Midbrain (tissue), 1 donor: ENCODE measurements around the gene CDK19.
"Not testable (repeated sequence)": the region's sequence is repeated elsewhere in the genome, so short reads cannot be mapped to it uniquely, and the experiment has no call there.

ENCODE experiments used
- DNase-seq: peaks from one replicate; lab custom pipeline; 2025; lab: John Stamatoyannopoulos, UW

Gene CDK19

DNA sequence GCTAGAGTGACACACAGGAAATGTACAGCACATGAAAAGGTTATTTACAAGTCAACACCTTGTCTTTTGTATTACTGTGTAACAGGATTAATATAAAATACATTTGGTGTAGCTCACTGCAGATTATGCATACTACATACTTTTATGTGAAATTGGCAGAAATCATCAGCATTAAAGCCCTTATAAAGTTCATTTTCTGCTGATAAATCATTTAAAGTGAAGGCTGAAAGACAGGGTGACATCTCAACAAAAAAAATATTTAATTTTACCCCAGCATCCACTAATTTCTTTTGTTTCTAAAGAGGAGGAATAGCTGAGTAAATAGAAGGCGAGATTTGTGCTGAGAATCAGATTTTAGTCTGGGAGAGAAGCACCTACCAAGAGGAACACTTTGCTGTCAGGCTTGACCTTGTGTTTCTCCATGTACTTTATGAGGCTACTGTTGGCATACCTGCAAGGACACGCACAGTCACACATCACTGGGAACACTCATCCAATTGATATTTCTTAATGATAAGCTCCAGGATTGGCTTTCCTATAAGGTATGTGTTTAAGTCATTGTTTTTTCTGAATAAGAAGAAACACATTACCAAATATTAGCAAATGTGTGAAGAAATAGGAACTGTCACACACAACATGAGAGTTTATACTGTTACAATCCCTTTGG is 192.2 kb downstream of the CDK19 start:
- no peak for DNase-seq

DNA sequence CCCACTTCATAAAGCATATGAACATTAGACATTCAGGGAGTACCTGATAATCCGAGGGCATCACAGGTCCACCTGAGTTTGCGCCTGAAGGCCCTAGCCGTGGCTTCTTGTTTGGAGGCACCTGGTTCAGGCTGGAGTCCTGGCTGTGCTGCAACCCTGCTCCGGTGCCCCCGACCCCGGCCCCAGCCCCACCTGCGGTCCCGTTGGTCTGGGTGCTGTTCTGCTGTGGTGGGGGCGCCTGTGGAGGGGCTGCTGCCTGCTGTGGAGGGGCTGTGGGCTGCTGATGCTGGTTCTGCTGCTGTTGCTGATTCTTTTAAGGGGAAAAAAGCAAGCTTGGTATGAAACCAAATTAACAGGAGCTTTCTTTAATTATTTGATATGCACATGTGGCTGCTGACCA is 194.2 kb downstream of the CDK19 start:
- no peak for DNase-seq

DNA sequence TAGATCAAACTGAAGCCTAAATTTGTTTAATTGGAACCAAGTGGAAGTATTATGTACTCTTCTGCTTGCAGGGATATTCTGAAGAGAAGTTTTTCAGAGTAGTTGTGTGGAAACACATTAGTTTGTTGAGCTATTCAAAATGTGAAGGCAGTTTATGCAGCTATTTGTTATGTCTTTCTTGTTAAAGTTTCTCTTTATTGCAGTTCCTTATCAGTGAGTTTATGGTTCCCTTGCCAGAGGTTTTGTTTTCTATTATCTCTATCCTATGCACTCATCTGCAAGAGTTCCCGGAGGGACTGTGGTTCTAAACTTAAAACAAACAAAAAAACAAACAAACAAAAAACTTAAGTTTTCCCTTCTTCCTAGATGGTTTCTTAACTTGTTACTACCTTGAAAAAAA is 195.2 kb downstream of the CDK19 start:
- no peak for DNase-seq

DNA sequence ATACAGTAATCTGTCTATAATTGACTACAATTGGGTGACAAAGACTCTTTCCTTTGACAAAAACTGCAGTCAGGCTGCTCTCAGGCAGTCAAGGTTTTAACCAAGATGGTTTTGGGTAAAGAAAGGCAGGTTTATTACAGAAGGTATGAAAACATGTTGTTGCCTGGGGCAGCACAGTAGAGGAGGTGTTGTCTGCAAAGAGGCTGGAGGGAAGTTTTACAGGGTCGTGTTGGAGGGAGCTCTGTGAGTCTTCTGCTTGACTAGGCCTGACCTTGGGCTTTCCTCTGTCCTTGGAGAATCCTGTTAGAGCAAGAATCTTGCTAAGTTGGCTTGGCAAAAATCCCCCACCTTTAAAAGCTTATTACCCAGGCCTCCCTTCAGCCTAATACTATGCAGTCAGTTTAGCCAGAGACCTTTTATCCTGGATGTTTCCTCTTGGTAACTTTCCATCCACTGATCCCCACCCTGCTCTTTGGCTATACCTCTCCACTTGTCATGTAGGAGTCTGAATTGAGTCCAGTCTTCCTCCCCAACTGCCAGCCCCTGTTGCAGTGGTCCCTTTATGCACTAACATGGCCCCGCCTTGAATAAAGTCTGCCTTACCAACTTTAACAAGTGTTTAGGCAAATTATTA is 195.9 kb downstream of the CDK19 start:
- DNase-seq = no peak

DNA sequence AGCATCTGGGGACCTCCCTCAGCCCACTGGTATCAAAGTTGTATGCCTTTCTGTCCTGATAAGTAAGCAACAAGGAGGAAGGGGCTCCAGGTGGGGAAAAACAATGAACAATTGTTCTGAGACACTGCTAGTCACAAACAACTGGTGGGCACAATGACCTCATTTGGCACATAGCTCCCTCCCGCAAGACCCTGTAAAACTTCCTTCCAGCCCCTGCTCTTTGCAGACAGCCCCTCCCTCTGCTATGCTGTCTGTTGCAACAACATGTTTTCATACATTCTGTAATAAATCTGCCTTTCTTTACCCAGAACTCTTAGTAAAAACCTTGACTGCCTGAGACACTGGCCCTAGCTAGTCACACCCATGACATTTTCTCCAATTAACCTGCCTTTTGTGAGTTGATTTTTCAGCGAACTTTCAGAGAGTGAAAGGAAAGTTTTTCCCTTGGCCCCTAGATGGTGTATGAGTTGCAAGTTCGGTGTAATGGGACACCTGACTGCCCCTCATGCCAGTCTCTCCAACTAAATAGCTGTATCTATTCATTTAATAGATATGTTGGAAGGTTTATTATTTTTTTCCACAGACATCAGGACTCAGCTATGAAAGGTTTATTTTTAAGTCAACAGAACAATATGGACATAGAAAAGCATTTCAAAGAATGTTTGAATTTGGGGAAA is 196.5 kb downstream of the CDK19 start:
- peak; percentile 37 for DNase-seq

DNA sequence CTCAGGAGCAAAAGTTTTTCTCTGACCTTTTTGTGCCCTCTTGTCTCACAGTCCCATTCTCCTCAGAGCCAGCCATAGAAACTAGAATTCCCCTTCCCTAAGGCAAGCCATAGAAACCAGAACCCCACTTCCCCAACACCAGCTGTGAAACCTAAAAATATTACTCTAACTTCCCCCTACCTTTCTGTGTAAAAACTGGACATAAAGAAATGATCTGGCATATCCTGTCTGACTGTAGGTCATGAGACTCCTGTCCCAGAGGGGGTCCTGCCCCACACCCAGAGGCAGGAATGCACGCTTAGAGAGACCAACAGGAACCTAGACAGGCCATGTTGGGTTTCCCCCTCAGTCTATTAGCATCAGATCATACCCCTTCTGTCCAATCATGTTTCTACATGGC is 198.2 kb downstream of the CDK19 start:
- no peak for DNase-seq

DNA sequence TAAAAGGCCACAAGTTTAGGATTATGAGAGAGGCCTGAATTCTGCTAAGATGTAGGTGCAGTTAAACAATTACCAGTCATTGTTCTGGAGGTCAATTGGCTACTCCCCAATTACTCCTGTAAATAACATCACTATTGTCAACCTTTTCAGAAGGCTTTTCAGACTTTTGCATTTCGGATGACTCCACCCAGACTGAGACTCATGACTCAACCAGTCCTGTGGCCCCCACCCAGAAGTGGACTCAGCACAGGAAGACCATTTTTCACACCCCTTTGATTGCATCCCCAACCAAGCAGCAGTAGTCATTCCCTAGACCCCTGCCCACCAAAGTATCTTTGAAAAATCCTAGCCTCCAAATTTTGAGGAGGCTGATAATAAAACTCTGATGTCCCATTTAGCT is 199.5 kb downstream of the CDK19 start:
- DNase-seq = no peak

DNA sequence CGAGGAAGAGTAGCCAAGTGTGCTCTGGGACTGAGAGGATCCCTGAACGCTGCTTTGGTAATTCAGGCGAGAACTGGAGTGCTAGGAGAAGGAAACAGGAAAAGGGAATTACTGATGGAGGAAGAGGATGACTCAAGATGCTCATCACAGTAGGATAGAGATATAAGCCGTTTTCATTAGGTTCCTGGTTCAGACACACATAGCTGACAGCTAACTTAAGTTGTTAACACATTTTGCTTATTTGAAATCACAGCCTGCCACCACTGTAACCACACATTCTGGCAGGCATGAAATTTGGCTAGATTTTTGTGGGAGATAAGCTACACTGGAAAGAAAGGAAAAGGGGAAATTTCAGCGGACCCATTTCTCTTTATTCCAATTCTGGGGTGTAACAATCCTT is 200.7 kb downstream of the CDK19 start:
- no peak for DNase-seq

DNA sequence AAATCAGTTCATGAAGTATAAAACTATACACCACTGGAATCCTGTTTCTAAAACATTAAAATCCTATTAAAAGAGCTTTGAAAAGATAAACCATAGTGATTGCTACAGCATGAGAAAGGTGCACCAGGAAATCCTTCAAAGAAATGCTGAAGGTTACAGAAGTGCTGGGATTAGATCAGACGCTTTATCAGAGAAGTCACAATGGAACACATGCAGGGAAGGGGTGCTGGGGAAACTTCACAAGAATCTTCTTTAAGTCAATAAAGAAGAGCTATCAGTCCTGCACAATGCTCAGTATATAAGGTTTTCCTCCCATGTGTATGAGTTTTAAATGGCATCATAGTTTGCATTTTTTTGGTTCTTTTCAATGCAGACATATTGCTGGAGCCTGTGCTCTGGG is 201.2 kb downstream of the CDK19 start:
- no peak for DNase-seq

DNA sequence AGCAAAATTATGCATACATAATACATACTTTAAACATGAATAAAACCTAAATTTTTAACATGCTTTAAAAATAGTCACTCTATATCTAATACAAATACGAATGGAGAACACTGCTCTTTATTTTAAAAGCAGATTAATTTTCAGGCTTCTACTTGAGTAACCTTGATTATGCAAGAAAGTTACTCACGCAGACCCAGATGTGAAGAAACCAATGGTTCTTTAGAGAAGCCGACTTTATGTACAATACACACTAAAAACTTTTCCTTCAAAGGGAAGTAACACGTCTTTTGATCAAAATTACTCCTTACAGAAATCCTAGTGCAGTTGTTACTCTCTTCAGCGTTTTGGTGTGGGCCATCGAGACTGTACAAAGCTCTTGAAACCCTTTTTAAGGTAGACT is 201.9 kb downstream of the CDK19 start:
- no peak for DNase-seq

DNA sequence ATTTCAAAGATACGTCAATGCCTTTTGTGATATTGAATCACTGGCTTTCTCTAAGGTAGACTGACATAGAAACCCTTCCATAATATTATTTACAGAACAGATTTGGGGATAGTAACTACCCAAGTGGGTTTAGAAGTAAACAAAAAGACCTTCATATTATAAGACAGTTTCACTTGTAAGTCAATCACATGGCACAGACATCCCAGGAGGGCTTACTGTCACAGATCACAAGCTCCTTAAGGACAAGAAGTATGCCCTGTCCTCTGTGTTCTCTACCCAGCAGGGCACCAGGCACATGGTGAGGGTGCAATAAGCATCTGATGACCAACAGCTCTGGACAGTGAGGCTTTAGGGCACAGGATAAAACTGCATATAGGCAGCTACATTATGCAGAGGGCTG is 203.0 kb downstream of the CDK19 start:
- no peak for DNase-seq

DNA sequence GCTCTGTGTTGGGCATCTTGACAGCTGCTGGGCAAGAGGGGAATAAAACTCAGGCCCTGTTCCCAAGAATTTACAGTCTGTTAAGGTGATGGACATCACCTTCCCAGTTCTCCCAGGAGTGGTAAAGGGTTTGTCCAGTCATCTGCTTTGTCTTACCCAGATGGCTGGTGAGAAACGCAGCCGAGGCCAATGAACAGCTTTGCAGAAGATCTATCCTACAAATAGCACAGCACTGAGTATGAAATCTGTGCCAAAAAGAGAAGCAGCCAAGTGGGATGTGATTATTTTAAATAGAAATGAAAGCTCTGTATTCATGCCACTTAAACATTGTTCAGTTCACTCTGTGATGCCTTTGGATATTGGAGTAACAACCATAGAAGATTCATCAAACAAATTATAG is 206.2 kb downstream of the CDK19 start:
- DNase-seq = peak; percentile 41

DNA sequence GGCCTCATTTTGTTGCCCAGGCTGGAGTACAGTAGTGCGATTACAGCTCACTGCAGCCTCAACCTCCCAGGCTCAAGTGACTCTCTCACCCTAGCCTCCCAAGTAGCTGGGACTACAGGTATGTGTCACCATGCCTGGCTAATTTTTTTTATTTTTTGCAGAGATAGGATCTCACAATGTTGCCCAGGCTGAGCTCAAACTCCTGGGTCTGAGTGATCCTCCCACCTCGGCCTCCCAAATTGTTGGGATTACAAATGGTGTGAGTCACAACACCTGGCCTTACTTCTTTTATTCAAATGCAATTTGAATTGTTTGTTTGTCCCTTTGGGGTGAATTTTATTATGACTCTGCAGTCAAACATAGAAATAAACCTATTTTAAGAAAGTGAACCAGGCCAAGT is 207.1 kb downstream of the CDK19 start:
- DNase-seq = no peak

DNA sequence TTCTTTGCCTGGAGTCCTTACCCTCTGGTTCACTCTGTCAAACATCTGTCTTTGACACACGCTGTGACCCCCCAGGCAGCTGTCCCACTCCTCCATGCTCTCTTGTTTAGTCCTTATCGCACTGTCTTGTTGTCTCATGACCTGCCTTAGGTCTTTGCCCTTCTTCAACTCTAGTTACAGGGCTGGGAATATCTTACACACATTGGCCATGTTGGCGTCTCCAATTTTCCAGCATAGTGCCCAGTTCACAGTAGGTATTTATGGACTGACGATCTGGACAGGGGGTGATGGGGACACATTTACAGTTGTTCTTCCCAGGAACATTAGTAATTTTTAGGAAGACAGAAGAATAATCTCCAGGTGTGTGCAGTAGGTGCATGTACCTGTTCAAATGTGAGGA is 209.1 kb downstream of the CDK19 start:
- DNase-seq = no peak

DNA sequence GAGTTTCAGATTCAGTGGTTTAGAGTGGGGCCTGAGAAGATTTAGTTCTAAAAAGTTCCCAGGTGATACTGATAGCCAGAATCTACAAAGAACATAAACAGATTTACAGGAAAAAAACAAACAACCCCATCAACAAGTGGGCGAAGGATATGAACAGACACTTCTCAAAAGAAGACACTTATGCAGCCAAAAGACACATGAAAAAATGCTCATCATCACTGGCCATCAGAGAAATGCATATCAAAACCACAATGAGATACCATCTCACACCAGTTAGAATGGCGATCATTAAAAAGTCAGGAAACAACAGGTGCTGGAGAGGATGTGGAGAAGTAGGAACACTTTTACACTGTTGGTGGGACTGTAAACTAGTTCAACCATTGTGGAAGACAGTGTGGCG is 214.6 kb downstream of the CDK19 start:
- not testable (repeated sequence) for DNase-seq

DNA sequence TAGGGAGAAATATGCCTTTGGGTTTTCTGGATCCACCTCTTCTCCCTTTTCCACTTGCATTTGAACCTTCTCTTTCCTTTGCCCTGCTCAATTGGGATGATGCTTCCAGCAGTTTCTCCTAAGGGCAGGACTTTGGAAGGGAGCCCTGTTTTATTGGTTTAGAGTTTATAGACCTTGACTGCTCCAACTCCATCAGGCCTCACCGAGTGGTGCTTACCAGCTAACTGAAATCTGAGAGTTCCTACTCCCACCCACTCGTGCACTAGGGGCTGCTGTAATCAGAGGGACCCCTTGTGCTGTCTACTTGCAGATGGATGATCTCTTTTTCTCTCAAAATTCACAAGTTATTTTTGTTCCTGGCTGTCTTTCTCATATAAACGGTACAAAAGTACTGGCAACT is 217.5 kb downstream of the CDK19 start:
- DNase-seq = no peak

DNA sequence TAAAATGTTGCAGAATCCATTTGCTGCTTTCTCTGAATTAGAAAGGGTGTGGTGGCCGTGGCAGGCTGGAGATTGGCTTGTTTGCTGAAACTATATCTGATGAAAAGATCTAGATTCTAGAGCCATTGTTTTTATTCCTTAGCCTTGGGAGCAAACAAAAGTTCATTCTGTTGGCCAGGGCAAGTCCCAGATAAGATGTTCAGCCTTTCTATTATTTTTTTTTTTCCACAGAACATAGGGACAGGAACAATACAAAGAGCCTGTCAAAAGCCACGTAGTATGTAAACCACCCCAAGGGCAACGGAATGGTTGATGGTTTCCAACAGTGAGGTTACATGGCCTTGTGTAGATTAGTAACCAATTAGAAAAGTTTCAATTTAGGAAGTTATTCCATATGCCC is 218.9 kb downstream of the CDK19 start:
- no peak for DNase-seq

DNA sequence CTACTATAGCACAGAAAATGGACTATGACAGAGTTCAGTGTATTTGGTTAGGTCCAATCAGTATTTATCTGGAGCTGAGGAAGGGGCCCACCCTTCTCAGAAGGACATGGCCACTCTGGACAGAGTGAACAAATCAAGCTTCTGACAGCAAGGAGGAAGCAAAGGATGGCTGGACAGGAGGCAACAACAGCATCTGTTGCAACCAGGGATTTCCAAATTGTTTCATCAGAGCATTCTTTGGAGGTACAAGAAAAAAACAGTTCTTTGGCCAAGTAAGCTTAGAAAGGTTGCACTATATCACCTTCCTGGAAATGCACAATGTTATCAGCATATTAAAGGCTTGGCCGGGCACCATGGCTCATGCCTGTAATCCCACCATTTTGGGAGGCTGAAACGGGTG is 220.2 kb downstream of the CDK19 start:
- DNase-seq = no peak

DNA sequence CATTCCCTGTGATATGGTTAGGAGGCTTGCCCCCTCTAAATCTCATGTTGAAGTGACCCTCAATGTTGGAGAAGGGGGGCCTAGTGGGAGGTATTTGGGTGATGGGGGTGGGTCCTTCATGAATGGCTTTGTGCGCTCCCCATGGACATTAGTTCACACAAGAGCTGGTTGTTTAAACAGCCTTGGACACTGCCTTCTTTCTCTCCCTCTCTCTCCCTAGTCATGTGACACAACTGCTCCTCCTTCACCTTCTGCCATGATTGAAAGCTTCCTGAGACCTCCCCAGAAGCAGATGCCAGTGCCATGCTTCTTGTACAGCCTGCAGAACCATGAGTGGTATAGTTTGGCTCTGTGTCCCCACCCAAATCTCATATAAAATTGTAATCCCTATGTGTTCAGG is 221.6 kb downstream of the CDK19 start:
- no peak for DNase-seq

DNA sequence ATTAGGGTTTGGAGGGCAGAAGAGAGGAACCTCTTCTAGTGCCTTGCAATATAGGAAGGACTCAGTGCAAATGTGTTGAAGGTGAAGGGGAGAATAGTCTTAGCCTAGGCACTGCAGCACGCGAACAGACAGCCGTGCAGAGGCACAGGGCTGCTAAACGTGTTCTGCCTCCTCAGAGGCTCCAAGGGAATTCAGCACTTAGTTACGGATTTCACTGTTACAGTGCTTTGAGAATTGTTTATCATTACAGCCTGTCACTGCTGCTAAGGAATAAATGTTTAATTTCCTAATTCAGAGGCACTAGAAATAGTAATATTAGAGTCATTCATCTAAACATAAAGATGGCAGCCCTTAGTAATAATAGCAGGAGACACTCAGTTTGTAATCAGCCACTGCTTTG is 222.5 kb downstream of the CDK19 start:
- no peak for DNase-seq

DNA sequence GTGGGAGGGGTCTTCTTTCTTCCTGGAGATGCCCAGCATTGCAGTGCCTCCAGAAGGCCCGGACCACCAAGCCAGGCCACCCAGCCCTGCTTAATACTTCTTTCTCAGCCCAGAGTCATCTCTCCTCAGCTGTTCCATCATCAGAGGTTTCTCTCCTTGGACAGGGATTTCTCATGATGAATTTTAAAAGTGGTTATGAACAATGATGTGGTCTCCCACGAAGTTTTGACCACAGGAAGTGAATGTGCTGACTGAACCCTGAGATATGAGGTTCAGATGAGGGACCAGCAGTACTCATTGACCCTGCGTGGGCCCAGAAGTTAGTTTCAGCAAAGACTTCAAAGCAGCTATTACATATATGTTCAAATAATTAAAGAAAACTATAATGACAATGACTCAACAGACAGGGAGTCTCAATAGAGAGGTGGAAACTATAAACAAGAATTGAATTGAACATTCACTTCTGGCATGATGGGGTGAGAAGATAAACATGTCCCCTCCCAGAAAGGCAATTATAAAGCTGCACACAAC is 224.4 kb downstream of the CDK19 start:
- DNase-seq = no peak

DNA sequence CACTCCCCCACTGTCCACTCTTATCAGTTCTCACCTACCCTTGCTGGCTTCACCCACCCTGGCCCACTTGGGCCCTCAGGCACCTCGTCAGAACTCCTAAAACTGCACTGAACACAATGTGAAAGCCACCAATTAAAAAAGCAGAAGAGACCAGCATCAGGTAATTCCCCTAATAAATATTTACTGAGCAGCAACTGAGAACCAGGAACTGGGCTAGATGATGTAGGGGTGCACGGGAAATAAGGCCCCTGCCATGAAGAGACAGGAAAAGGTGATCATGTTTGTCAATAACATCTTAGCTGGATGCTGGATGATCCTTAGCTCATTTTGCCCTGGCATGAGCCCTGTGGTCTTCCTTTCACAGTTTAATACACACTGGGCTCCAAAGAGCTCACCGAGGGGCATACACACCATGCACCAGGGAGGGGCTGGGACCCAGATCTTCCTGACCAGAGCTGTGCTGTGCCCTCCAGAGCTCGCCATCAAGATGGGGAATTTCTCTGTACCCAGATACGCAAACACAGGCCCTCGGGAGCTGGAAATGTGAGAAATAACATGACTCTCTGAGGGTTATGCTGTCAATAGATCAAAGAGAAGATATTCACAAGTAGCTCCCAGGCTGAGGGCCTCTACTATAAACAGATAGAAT is 225.3 kb downstream of the CDK19 start:
- no peak for DNase-seq

DNA sequence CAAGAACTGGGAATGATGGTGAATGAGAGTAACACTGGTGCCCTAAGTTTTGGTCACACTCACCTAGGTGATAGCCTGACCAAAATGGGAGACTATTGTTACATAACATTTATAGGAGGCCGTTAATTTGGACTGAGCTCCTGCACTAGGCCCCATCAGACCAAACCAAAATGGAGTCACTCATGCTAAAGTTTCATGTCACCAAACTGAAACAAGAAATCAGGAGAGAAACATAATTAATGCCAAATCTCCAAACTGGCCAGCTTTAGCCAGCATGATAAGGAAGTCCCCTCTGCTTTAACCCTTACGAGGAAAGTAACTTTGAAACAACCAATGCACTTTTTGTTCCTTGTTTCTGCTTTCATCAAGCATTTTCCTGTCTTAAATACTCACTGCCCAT is 227.9 kb downstream of the CDK19 start:
- no peak for DNase-seq
